COLO668 (cell line): ENCODE measurements around the gene SPATA32.
A peak's percentile ranks its signal among the peaks of the same experiment; 100 is the strongest.

Experiments
- DNase-seq: peaks from one replicate; lab custom pipeline; 2025; ENCODE audit not compliant: unreplicated experiment; lab: John Stamatoyannopoulos, UW

Gene SPATA32

DNA sequence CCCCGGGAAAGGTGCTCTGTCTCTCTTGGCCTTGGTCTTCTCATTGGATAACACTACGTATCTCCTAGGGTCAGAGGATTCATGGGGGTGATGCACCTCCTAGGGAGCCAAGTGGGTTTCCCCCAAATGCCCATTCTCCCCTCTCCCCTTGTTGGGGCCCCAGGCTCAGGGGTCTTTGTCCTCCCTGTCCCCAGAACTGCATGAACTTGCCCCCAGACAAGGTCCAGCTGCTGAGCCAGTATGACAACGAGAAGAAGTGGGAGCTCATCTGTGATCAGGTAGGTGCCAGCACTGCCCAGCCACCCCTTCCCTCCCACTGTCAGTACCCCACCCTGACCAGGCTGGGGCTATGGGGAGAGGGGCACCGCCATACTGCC is 31.5 kb downstream of the SPATA32 start:
- DNase-seq, result no peak

DNA sequence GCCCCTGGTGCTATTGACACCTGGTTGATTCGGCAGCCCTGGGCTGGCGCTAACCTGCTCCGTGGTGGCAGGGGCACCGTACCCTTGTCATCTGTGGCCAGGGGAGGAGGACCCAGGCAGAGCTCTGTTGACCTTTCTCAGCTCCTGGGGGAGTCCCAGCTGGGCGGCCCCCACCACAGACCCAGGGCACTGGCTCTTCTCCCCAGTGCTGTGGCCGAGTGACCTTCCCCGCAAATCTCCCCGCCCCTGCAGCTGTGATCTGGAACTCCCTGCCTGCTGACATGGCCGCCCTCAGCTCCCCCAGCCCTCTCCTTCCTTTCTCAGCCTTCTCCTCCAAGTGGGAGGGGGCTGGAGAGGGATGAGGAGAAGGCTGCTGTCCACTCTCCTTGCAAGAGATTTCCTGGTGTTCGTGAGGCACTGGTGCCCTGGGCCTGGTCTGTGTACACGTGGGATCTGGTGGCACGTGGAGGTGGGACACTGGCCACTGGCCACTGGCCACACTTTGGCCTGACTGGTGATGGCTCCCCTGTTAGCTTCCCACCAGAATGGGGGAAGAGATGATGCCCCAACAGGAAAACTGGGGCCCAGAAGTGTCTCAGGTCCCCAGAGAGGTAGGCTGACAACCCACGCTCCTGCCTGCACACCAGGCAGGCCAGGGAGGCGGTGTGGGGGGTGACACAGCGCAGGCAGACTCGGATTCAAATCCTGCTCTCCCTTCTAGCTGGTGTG is 32.0 kb downstream of the SPATA32 start:
- no peak for DNase-seq

DNA sequence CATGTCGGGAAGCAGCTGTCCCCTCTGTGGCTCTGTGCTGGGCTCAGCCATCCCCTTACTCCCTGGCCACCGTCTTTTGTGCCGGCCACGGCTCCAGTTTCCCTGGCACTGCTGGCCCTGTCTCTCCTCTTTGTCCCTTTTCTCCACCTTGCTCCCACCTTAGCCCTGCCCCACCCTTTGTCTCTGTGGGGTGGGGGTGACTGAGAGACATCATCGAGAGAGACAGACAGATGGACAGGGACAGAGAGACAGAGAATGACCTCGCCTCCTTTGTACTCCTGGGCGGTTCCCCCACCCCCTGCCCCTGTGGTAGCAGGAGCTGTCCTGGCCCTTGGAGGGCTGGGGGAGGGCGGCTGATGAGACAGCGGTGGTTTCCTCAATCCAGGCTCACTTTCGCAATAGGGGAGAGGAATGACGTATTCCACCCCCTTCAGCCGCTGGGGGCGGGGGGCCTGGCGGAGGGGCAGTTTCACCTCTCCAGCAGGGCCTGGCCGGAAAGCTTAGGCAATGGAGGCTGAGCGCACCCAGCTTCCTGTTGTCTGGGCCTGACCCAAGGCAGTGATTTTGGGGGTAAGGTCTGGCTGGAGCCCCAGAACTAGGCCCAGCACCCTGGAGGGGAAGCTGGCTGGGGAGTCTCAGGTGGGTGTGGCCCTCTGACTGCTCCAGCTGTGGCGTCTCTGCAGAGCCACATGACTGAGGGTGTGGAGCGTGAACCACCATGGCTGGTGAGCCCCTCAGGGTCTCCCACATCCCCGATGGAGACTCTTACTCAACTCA is 32.9 kb downstream of the SPATA32 start:
- no peak for DNase-seq

DNA sequence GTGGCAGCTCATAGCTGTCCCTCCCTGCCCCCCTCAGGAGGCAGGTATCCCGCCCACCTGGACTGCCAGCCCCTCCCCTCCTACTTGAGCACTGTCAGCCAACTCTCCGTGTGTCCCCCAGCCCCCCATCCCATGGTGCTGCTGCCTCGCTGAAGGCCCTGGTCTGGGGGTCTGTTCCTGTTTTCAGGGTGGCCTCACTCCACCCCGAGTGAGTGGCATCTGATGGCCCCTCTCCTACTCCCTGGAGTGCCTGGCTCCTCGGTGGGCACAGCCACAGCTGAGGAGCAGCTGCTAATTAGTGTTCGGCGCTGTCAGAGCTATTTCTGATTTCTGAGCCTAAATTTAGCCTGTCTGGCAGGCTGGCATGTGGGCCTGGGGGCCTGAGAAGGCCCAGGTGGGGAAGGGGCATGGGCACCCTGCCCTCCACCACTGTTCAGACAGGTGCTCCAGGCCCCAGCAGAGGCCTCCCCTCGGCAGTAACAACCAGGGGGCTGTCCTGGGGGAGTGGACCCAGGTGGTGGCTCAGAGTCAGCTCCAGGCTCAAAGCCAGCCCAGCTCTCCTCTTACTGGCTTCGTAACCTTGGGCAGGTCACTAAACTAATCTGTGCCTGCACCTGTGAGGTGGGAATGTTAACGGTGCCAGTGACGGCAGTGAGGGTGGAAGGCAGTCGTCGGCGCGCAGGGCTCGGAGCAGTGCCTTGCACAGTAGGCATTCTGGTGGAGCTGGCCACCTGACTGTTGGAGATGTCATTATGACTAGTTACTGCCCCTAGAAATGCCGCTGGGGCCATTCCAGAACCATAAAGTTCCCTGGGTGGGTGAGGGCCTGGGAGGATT is 33.8 kb downstream of the SPATA32 start:
- DNase-seq, result no peak

DNA sequence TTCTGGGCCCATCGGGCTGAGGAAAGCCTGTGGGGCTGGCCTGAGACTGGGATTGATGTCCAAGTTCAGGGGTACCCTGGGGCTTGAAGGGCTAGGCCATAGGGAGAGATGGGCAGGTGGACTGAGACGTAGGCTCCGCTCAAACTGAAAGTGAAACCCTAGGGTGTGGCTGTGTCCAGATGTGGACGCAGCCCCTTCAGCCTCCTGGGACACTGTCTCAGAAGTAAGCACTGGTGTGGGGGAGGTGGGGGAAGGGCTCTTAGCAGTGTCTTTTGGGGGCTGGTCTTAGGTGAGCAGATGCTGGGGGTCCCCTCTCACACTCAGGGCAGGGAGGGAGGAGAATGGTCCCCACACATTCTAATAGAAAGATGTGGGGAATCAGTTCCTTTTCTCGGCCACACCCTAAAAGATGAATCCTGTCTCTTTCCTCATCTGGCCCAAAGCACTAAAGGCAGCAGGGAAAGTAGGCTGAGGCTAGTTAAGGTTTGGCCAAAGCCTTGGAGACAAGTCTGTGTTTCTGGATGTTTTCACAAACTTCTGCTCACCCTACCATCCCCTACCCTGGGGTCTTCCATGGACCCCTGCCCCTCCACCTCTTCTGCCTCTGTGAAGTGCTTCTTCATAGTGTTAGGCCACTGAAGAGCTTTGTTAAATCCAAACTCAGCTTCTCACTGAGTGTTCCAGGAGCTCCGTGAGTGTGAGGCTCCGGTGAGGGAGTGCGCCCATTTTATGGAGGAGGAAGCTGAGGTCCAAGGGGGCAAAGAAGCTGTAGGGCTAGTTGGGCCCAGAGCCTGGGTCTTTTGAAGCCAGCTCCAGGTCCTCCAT is 34.6 kb downstream of the SPATA32 start:
- DNase-seq, result no peak

DNA sequence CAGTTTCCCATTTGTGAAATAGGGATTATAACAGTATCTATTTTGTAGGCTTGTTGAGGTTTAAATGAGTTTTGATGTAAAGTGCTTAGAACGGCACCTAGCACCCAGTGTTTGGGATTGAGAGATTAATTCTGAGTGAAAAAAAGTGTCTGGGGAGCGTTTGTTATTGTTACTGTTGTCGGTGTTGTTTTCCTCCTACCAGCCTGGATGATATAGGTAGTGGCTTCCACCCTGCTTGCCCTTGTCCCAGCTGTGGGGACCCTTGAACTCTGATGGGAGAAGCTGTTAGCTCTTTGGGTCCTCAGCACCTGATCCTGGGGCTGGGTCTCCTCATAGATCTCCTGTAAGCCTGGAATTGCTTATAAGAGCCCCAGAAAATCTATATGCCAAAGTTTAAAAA is 35.3 kb downstream of the SPATA32 start:
- DNase-seq, result no peak

DNA sequence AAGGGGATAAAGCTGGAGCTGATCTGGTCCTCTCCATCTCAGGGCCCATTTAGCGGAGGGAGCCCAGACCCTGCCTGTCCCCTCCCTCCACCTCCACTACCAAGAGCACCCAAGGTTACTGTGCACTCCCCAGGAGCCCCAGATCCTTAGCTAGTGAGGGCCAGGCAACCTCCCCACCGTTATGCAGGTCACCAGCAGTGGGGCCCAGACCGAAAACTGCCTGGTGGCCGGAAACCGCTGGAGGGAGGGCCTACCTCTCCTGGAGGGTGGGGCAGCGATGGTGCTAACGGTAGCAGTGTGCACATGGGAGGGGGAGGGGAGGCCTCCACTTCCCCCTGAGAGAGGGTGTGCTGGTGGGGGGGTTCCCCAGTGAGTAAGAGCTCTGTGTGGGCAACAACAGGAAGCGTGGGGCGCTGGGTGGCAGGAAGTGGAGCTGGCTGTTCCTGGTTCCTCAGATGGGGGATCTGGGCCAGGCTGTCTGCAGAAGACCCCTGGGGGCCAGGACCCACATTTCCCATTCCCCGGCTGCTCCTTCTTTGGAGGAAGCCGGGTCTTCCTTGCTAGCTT is 35.8 kb downstream of the SPATA32 start:
- no peak for DNase-seq

DNA sequence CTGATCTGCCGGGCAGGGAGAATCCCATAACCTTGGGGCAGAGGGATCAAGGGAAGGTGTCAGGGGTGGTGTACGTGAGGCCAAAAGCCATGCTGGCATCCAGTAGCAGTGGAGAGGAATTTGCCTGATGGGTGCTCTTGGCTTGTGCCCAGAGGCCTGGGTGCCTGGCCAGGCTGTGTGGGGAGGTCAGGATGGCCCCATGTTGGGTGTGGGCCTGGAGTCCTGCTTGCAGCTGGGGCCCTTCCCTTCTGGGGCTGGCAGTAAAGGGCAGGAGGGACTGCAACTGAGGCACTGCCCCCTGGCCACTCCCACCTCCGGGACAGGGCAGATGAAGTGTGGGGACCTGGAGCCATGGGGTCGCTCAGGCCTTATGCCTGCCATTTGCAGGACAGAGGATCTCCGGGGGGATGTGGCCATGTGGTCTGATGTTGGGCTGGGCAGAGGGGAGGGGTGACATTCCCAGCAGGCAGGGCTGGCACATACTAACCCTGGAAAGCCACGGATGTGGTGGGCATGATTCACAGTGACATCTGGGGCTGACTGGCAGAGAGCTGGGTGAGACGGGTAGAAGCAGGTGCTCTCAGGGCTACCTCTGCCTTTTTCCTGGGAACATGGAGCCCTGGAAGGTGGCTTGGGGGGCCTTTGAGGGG is 36.7 kb downstream of the SPATA32 start:
- no peak for DNase-seq

DNA sequence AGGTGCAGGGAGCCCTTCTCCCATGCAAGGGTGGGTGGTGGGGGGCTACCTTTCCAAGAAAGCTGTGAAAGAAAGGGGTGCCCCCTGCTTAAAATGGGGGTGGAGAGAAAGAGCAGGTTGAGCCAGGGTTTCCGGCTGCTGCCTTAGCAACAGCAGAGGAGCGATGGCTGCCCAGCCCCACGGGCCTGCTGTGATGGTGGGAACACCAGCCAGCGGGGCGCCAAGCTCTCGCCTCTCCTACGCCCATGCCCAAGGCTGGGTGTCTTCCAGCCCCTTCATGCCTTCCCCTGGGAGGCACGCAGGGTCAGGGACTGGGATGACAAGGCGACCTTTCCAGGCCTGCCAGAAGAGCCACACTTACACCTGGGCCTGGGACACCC is 37.2 kb downstream of the SPATA32 start:
- no peak for DNase-seq

DNA sequence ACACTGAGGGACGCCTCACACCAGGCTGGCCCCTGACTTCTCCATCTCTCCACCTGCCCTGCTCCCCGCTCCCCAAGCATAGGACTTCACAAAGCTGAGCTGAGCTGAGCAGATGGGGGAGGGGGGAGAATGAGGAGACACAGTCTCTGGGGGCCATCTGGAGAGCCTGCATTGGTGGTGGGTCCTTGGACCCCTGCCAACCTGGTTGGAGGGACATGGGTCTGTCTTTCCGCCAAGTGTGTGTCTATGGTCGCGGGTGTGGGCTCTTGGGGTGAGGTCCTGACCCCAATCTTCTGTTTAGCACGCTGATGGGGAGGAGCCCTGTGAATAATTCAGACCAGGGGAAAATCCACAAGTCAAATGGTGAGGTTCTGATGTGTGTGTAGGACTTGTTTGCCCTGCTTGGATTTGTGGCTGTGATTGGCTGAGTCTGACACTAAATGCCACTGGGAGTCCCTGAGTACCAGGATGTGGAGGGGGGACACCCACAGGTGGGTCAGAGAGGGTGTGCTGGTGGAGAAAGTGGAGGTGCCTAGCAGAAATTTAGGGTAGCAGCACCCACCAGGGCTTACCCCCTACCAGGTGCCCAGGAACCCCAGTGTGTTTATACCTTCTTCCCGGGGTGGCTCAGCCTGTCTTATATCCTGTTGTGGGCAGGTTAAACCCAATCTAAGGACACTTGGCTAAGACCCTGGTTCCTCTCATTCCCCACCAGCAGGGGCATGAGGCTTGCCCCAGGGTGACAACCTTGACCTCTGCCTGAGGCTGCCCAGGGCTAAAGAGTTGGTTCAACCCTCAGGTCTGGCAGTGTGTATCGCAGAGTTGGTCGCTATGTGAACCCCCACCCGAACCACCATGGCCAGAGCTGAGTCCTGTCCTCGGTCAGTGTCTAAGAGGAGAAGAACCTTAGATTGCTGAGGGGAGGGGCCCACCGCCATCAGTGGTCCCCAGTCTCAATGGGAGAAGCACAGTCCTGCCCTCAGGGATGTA is 38.1 kb downstream of the SPATA32 start:
- DNase-seq, result no peak

DNA sequence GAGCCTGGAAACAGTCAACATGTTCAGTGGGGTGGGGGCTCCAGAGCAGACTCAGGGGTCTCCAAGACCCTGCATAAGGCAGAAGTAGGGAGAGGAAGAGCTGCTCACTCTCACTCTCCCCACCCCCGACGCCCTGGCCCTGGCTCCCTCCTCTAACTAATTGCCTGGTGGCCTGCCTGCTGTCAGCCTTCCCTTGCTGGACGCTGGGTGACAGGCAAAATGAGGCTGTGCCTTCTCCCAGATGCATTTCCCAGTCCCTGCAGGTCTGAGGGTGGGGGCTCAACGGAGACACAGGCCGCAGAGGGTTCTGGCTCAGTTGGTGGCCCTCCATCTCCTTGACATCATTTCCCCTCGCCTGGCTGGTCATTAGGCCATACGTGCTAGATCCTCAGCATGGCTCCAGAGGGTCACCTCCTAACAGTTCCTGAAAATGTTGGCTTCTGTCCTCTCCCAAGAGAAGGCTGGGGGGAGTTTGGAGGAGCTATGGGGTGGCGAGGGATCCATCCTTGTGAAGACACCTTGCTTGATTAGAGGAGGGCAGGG is 38.8 kb downstream of the SPATA32 start:
- DNase-seq, result no peak

DNA sequence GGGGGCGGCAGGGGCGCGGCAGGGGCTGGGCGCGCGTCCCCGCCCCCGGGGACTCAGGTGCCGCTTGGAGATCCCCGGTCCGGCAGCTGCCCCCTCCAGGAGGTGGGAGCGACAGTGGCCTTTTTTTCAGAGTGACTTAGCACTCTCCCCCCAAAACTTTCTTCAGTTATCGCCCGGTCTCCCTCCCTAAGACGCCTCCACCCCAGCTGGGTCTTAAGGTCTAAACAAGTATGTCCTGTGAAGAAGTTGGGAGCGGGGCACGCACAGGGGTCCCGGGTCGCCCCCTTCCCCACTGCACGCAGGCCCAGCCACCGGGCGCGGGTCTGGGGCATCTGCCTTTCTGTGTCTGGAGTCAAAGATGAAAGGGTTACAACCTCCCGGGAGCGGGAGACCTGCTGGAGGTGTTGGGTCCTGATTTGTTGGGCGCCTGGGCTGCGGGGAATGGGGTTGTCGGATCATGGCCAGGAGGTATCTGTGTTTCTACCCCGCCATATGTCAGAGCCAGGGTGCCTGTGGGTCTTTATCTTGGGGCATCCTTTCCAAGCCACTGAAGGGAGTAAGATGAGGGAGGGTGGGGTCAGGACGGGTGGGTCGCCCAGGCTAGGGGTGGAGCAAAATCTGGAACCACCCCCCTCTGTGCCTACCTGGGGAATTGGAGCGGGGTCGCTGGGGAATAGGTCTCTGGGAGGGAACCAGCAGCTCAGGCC is 39.5 kb downstream of the SPATA32 start:
- DNase-seq, result no peak

DNA sequence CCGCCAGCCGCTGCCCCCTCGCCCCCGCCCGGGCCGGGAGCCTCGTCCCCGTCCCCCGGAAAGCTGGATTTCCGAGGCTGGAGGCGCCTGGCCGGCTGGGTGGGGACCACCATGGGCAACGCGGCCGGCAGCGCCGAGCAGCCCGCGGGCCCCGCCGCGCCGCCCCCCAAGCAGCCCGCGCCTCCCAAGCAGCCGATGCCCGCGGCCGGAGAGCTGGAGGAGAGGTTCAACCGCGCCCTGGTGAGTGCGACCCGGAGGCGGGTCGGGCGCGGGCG is 39.9 kb downstream of the SPATA32 start:
- DNase-seq, result no peak

DNA sequence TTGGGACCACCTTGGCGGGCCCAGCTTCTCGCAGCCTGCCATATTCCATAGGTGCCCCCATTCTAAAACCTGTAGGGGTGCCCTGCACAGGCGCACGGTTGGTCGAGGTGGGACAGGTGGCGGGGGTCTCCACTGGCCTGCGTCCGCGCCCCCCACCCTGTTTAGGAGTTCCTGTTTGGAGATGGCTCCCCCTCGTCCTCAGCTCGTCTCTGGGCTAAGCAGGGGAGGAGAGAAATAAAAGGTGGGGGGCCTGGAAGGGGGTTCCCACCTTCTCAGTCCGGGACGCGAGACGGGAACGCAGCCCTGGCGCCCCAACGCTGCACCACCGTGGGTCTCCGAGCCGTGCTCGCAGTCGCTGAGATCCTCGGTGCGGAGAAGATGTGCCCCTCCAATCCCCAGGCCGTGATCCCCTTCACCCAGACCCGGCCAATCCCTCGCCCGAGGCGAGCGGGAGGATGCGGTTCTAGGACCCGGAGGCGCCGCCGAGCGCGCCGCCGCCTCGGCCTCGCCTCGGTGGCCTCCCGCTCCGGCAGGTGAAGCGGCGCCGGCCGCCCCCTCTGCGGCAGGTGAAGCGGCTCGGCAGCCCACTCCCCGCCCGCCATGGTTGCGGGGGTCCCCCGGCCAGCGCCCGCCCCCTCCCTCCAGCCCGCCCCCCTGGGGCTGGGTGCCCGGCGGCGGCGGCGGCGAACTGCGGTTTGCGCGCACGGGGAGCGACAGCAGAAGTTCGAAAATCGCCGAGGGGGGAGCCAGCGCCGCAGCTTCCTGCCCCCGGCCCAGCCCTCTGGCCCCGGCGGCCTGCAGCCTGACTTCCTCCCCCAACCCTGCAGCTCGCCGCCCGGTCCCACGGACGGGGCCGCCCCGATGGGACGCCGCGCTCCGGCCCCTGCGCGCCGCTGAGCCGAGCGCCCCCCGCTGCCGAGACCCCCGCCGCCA is 40.5 kb downstream of the SPATA32 start, which contains the start of gene FMNL1:
Gene FMNL1, plus strand, starts transcription at position 805 of the 933 bp plus-strand sequence. CDS start 240 bp downstream, outside the sequence.
- peak; percentile 22 for DNase-seq

DNA sequence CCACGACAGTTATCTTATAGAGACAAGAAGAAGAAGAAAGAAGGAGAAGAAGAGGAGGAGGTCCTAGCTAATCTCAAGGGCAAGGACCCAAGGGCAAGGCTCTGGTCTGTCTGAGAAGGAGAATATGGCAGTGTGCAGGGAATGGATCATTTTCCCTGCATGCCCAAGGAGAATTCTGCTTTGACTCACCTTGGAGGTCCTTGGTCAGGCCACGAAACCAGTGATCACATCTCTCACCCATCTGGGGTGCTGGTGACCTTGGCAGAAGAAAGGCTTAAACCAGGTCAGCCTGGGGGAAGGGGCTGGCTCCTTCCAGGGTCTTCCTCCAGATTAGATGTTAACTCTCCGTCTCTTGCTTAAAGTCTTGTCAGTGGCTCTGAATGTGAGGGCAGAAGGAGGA is 41.8 kb downstream of the SPATA32 start:
- DNase-seq, result no peak

DNA sequence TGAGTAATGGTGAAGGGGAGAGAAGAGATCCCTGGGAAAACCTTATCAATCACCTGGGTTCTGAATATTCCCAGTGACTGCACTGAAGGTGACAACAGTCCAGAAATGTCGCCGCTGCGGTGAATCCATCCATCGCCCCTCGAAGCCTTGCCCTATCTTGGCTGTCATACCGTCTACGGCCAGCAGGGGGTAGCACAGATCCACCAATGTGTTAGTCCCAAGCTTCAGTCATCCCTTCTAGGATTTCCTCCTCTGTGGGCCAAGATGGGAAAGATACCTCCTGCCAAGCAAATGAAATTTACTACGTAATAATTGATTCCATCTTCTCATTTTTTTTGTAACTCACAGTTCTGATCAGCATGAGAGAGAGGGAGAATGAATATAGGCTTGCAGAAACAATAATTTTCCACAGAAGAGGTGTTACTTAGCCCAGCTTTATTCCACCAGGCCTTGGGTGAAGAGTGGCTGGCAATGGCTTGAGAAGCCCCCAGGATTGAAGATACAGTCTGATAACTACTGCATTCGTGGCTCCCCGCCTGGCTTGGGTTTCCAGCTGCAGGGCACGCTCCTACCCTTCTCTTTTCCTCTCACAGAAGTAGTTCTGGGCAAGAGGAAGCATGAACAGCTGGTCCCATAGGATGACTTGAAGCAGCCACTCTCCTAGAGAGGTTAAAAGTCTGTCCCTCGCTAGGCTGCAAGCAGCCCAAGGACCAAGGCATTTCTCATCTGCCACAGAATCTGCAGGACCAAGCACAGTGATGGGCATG is 42.8 kb downstream of the SPATA32 start:
- peak; percentile 68 for DNase-seq
